Calu3 (cell line): Measurements from ENCODE around the gene P2RY2. TPM values are rescaled to one million over a fixed set of nuclear protein-coding genes. Genes with fewer than 3 reads are reported as not detected.

ENCODE experiments used
- BruUV-seq: library from RNA; stranded (reverse); fragments of 400-500 nt; replicated peaks from 2 replicates; lab custom pipeline; 2021; lab: Mats Ljungman, UMichigan
- CTCF ChIA-PET: fragments of 300-600 bp; sonication (Branson Sonifier 250); formaldehyde crosslinking; loops from one replicate; lab custom pipeline; 2022; ENCODE audit warnings: antibody characterized with exemption; lab: Charles Lee
- DNase-seq: peaks from one replicate; pipeline ENCODE4 v3.0.0; 2022
- H3K27ac Mint-ChIP-seq: one replicate; pipeline ENCODE4 v1.8.0; 2022; ENCODE audit warnings: mixed read lengths; ENCODE audit not compliant: unreplicated experiment
- H3K27me3 Mint-ChIP-seq: one replicate; pipeline ENCODE4 v1.8.0; 2022; ENCODE audit warnings: mixed read lengths; ENCODE audit not compliant: unreplicated experiment
- H3K36me3 Mint-ChIP-seq: one replicate; pipeline ENCODE4 v1.8.0; 2022; ENCODE audit warnings: mild to moderate bottlenecking, moderate library complexity, mixed read lengths; ENCODE audit not compliant: insufficient read depth, unreplicated experiment
- H3K4me1 Mint-ChIP-seq: one replicate; pipeline ENCODE4 v1.8.0; 2022; ENCODE audit warnings: mild to moderate bottlenecking, low read depth, mixed read lengths; ENCODE audit not compliant: unreplicated experiment
- H3K4me3 Mint-ChIP-seq: one replicate; pipeline ENCODE4 v1.8.0; 2022; ENCODE audit warnings: mild to moderate bottlenecking, low read depth, moderate library complexity, mixed read lengths; ENCODE audit not compliant: unreplicated experiment
- H3K9me3 Mint-ChIP-seq: one replicate; pipeline ENCODE4 v1.8.0; 2022; ENCODE audit warnings: low read depth, mixed read lengths; ENCODE audit not compliant: unreplicated experiment
- CTCF ChIP-seq: fragments of 200-600 bp; IDR thresholded peaks from one replicate; pipeline ENCODE4 v1.8.0; 2022; ENCODE audit warnings: antibody characterized with exemption; ENCODE audit not compliant: unreplicated experiment
- intact Hi-C: fragments of 100-400 bp; cut with micrococcal nuclease; formaldehyde crosslinking; loops from one replicate; pipeline ENCODE4 v1.10.0; 2022; ENCODE audit not compliant: unreplicated experiment
- total RNA-seq: library from RNA; stranded (reverse); gene quantifications from 2 replicates; pipeline ENCODE4 v1.2.3, GENCODE V29; 2022

P2RY2 gene
- total RNA-seq, 1 experiment from 2014 or later: 1.6 TPM

GRCh38 chr11:73189315-73189714, 28.8 kb upstream of the P2RY2 start:
- BruUV-seq: no TSS peak
- Mint-ChIP-seq H3K36me3 (no peaks in the 10 kb centered on the region), H3K9me3 (no peaks in the 10 kb centered on the region), H3K27me3 (no peaks in the 10 kb centered on the region), H3K4me1 (peaks cover 53% of the 10 kb centered on the region), H3K4me3 (no peak overlapping the region), H3K27ac (no peak overlapping the region)
- intact Hi-C loops: loop anchor here (5.0 kb wide), 1 partner anchor 38 kb away; no protein-coding TSS in a partner anchor
- DNase-seq: no peak
- CTCF ChIA-PET: no interaction called here
- TF ChIP-seq CTCF: no peak

DNA sequence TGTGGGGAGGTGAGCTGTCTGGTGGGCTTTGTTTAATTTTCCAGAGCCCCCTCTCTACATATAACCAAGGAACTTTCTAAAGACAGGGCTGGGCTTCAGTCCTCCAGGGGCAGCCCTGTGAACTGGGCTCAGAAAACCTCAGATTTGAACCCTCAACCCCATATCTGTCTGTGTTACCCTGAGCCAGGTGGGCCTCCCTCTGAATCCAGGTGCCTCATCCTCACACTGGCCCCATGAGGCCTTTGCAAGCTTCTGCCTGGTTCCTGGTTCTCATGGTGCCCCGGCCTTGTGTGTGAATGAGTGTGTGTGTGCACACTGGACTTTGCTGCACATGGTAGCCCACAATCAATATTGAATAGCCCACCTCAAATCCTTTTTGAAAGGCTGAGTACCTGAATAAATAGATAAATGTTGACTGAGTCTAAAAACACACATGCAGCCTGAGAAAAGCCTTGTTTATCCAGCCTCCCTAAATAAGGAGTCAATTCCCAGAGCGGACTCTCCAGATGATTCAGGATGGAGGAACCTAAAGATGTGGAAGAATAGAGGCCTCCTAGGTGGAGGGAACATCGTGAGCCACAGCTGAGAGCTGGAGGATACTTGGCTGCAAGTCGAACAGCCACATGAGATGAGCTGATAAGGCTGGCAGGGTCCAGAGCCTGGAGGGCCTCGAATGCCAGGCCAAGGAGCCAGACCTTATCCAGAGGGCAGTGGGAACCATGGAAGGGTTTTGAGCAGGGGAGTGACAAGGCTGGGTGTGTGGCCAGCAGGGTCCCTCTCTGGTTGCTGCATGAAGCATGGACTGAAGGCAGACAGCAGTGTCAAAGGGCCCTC, 28.1 kb upstream of the P2RY2 start:
- intact Hi-C loops: loop anchor here (5.0 kb wide), 1 partner anchor 37 kb away; no protein-coding TSS in a partner anchor
- BruUV-seq: no TSS peak
- H3K4me3 Mint-ChIP-seq: no peak overlapping the region
- DNase-seq: no peak
- H3K4me1 Mint-ChIP-seq: peaks cover 57% of the 10 kb centered on the region
- TF ChIP-seq CTCF: no peak
- no peaks in the 10 kb centered on the region for H3K27me3 Mint-ChIP-seq
- CTCF ChIA-PET: no interaction called here
- H3K36me3 Mint-ChIP-seq: no peaks in the 10 kb centered on the region
- H3K27ac Mint-ChIP-seq: no peak overlapping the region
- no peaks in the 10 kb centered on the region for H3K9me3 Mint-ChIP-seq

DNA sequence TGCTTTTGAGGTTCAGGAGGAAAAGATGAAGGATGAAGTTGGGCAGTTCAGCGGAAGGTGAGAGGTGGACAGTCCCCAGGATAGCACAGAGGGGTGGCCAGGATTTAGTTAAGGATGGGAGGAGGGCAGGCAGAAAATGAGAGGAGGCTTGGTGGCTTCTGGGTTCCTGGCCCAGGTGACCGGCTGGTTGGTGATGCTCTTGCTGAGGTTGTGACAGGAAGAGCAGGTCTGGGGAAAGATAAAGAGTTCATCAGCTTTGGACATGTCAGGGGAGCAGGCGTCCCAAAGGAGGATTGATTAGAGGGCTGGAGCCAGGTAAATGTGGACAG, 27.6 kb upstream of the P2RY2 start:
- CTCF ChIA-PET: no interaction called here
- no TSS peak for BruUV-seq
- Mint-ChIP-seq H3K4me1 (peaks cover 58% of the 10 kb centered on the region), H3K4me3 (no peak overlapping the region), H3K27me3 (no peaks in the 10 kb centered on the region), H3K9me3 (no peaks in the 10 kb centered on the region), H3K27ac (no peak overlapping the region), H3K36me3 (no peaks in the 10 kb centered on the region)
- intact Hi-C loops: no loop called here
- DNase-seq: no peak
- no peak for TF ChIP-seq CTCF

DNA sequence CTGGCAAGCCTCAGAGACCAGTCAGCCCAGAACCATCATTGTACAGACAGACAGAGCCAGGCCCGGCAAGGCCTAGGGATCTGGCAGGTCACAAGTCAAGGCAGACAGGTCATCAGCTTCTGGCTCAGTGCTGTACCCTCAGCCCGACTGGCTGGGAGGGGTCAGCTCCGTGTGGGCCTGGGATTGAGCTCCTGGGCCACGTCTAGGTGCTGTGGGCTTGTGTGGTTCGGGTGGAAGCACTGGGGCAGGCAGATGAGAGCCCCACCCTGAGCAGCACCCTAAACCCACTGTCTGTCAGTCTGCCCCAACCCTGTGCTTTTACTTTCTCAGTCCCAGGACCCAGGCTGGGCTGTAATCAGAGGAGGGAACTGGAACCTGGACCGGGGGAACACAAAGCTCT, 26.9 kb upstream of the P2RY2 start:
- no peaks in the 10 kb centered on the region for H3K9me3 Mint-ChIP-seq
- no TSS peak for BruUV-seq

More for the DNA sequence above, 26.9 kb upstream of the P2RY2 start:
- Mint-ChIP-seq H3K27ac (no peak overlapping the region), H3K36me3 (no peaks in the 10 kb centered on the region), H3K4me3 (no peak overlapping the region), H3K27me3 (no peaks in the 10 kb centered on the region), H3K4me1 (peaks cover 59% of the 10 kb centered on the region)
- intact Hi-C loops: no loop called here
- TF ChIP-seq CTCF: no peak
- no peak for DNase-seq
- CTCF ChIA-PET: interaction anchor here (0.6 kb wide), 1 partner anchor 37 kb away, joined by 3 read pairs; no protein-coding TSS in a partner anchor
